Astrocyte (in vitro differentiated cells and primary cell): Measurements from ENCODE around the gene TYROBP.

Source experiments
- EZH2 ChIP-seq: IDR thresholded peaks from 2 replicates; pipeline ENCODE4 v1.6.1; 2012; ENCODE audit warnings: mild to moderate bottlenecking, low read length, inconsistent platforms; ENCODE audit not compliant: insufficient read depth
- TF ChIP-seq, protein P1 (sequence below): IDR thresholded peaks from 2 replicates; pipeline ENCODE4 v1.5.1; 2011; ENCODE audit warnings: low read depth, mild to moderate bottlenecking, inconsistent platforms, low read length, moderate library complexity; ENCODE audit not compliant: insufficient read depth

DNA sequence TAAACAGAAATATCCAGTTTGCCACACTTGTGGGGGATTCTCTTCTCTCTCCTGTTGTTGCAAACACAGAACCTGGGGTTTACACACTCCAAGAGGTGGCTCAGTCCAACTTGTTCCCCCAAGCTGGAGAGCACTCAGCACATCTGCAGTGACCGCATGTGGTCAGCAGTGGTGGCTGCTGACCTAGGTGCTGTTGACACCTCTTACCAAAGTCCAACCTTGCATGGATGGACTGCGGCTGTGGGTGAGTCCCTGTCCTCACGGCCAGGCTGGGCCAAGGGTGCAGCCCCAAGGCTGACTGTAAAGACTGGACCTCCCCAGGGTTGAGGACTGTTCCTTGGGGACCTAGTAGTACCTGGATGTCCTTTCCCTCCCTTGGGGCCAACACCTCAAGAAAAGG, 34.1 kb upstream of the TYROBP start:
- TF ChIP-seq, protein P1, sequence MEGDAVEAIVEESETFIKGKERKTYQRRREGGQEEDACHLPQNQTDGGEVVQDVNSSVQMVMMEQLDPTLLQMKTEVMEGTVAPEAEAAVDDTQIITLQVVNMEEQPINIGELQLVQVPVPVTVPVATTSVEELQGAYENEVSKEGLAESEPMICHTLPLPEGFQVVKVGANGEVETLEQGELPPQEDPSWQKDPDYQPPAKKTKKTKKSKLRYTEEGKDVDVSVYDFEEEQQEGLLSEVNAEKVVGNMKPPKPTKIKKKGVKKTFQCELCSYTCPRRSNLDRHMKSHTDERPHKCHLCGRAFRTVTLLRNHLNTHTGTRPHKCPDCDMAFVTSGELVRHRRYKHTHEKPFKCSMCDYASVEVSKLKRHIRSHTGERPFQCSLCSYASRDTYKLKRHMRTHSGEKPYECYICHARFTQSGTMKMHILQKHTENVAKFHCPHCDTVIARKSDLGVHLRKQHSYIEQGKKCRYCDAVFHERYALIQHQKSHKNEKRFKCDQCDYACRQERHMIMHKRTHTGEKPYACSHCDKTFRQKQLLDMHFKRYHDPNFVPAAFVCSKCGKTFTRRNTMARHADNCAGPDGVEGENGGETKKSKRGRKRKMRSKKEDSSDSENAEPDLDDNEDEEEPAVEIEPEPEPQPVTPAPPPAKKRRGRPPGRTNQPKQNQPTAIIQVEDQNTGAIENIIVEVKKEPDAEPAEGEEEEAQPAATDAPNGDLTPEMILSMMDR: no peak
- no peak for TF ChIP-seq EZH2
